Hematopoietic multipotent progenitor cell treated with erythropoietin and hydrocortisone succinate and interleukin-3 and kit ligand, for 17 days (in vitro differentiated cells): ENCODE data around the gene PHYHD1.
A peak's percentile ranks its signal among the peaks of the same experiment; 100 is the strongest.

Experiments used
- DNase-seq: peaks from one replicate; pipeline ENCODE4 v3.0.0-alpha.2; 2015; ENCODE audit warnings: low spot score

The PHYHD1 gene

DNA sequence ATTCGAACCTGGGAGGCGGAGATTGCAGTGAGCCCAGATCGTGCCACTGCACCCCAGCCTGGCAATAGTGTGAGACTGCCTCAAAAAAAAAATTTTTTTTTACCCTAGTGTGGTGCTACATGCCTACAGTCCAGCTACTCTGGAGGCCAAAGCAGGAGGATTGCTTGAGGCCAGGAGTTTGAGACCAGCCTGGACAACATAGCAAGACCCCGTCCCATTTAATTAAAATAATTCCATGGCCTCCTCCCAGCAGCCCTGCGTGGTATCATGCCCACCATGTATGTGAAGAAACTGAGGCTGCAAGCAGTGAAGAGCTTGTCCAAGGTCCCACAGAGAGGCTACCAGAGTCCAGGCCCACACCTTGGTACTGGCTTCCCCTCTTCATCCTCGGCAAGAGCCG lies 19.4 kb upstream of the PHYHD1 start:
- DNase-seq, result no peak

DNA sequence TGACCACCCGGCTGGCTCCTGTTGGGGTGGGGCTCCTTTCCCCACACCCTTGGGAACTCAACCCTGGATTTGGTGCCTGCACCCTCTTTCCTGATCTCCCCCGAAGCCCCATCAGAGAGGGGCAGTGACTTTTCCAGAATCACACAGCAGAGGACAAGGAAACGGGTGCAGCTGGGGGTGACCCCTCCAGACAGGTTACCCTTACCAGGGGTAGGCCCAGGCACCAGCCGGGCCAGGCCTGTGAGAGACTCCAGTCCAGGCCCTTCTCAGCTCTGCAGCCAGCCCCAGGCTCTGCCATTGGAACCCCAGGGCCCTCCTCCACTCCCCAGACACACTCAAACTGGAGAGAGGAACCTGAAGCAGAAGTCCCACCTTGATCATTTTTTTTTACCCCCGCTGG lies 19.0 kb upstream of the PHYHD1 start:
- no peak for DNase-seq

DNA sequence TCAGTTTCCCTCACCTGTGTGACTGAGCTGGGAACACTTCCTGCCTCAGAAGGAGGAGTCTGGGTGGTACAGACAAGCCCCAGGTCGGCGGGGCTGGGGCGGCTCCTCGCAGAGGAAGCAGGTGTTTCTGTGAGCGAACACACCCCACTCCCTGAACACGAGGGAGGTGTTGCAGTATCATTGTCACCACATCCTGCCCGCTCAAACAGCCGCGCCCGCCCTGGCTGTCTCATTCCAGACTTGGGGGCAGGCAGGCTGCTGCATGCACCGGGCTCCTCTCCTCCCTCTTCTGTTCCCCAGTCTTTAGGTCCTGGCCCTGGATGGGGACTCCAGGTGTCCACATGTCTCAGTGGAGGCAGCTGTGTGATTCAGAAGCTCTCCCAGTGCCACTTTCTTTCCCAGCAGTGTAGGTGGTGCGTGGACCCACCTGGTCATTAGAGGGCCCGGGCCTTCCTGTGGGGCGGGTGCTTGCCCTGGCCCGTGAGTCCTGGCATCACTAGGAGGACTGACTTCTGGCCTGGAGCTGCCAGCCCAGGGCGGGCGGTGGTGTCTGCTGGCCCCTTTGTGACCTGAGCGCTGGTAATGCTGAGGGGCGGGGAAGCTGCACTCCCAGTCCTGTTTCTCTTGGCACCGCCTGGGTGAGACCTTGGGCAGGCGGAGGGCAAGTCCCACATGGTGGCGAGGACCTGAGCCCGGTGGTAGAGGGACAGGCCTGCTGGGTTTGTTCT lies 18.3 kb upstream of the PHYHD1 start:
- DNase-seq, result no peak

DNA sequence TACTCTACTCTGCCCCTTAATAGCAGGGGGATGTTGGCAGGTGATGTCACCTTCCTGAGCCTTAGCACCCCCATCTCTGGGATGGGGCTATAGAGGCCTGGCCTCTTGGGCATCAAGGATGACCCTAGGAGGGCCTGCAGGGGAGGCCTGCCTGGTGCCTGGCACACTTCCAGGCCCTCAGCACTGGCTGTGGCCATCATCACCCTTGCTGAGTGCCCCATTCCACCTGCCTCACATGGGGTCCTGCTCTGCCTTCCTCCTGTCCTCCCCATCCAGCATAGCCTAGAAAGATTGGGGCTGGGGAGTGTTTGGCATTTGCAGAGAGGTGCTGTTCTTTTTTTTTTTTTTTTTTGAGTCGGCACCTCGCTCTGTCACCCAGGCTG lies 17.7 kb upstream of the PHYHD1 start:
- DNase-seq, result no peak

DNA sequence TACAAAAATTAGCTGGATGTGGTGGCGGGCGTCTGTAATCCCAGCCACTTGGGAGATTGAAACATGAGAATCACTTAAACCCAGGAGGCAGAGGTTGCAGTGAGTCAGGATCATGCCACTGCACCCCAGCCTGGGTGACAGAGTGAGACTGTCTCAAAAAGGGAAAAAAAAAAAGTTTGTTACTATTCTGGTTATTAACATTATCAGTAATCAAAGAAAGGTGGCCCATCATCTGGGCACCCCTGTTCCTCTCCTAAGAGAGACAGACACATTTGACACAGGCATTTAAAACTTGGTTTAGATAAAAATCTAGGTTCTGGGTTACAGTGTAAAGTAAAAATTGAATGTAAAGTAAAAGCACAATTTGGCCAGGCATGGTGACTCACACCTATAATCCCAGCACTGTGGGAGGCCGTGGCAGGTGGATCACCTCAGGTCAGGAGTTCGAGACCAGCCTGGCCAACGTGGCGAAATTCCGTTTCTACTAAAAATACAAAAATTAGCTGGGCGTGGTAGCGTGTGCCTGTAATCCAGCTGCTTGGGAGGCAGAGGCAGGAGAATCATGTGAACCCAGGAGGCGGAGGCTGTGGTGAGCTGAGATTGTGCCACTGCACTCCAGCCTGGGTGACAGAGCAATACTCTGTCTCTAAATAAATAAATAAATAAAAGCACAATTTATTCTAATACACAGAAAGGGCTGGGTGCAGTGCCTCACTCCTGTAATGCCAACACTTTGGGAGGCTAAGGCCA lies 16.7 kb upstream of the PHYHD1 start:
- no peak for DNase-seq

DNA sequence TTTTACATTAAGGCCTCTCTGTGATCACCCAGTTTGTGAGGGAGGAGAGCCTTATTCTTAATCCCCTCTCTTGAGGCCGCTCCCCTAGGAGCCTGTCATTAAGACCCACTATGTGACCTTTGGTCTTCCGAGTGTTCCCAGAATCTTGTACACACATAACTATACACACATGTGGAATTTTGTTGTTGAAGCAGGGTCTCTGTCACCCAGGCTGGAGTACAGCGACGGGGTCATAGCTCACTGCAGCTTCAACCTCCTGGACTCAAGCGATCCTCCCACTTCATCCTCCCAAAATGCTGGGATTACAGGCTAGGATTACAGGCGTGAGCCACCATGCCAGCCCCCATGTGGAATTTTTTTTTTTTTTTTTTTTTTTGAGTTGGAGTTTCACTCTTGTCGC lies 14.8 kb upstream of the PHYHD1 start:
- DNase-seq, result no peak

DNA sequence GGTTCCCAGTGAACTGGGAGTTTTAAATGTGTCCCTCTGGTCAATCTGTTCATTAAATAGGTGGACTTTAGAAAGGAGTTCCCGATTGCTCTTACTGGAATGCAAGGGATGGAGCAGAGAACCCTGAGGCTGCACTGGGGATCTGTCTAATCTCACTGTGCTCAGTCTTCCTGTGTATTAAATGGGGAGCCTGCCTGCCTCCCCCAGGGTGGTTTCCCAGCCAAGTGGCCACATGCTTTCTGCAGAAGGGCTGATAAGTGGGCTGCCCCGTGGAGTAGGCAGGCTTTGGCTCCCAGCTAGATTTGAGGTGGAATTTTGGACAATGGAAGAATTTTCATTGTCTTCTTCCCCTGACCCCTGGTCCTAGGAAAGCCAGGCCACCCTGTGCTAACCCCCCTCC lies 14.0 kb upstream of the PHYHD1 start:
- no peak for DNase-seq

DNA sequence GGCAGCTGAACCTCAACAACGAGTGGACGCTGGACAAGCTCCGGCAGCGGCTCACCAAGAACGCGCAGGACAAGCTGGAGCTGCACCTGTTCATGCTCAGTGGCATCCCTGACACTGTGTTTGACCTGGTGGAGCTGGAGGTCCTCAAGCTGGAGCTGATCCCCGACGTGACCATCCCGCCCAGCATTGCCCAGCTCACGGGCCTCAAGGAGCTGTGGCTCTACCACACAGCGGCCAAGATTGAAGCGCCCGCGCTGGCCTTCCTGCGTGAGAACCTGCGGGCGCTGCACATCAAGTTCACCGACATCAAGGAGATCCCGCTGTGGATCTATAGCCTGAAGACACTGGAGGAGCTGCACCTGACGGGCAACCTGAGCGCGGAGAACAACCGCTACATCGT lies 12.4 kb upstream of the PHYHD1 start:
- no peak for DNase-seq

DNA sequence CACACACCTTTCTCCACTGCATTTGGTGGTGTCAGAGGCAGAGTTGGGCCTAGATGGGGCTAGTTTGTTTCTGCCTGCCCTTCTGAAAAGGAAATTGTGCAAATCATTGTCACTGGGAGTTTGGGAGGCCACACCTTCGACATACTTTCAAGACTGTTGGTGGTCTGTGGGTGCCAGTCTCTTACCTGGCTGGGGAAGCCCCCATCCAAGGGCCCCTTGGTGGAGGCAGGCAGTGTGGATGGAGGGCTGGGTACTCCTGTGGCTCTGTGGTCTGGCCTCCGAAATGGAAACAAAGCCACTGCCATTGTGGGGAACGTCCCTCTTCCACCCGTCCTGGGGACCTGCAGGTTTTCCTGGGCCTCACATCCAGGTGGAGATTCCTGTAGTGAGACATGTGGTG lies 10.9 kb upstream of the PHYHD1 start:
- DNase-seq, result no peak

DNA sequence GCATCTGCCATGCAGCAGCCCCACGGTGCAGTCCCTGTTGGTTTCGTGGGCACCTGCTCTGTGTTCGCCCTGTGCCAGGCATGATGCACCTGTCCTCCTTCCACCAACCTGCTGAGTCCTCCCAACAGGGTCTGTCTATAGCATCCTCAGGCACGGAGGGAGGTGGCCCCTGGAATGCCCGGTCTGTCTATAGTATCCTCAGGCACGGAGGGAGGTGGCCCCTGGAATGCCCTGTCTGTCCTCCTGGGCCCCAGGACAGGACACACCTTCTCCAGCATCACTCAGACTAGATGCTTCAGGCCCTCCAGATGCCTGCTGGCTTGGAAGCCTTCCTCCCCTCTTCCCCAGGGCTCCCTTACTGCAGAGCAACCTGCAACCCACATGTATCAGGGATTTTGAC lies 9.9 kb upstream of the PHYHD1 start:
- no peak for DNase-seq

DNA sequence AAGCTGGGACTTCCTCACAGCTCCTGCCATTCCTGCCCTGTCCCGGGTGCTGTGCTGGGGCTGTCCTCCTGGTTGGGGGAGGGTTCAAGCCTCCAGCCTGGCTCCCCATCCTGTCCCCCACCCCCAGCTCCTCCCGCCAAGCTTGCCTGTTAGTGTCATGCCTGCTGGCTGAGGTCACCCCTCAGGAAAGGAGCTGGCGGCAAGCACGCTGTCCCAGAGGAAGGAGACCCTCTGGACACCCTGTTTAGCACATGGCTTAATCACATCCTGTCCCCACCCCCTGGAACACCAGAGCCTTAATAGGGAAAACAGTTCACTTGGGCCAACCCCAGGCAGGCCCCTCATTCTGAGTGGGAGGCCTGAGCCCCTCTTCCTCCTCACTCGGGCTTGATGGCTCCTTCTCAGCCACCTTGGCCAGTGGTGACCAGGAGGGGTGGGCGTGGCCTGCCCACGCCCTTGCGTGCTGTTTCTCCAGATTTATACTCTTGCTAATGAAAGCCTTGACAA lies 9.2 kb upstream of the PHYHD1 start:
- peak; percentile 23 for DNase-seq

DNA sequence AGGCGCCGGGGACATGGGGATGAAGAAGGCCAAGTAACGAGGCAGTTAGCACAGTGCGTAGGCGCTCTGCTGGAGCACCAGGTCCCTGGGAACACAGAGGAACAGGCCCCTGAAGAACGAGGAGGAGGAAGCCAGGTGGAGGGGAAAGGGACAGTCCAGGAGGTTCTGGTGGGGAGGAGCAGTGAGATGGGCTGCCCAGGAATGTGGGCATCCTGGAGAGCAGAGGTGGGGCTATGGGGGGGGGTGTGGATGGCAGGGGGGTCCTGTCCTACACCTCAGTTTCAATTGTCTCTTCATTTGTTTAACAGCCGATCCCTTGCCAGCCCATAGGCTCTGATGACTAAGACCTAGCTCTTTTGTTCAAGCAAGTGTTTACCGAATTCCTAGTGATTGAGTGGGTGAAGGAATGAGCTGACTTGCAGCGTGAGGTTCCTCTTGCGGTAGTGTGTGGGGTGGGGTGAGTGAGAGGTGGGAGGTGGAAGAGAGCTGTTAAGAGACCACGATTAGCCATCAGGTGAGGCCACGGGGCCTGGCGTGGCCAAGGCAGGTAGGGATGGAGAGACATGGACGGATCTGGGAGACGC lies 8.4 kb upstream of the PHYHD1 start:
- DNase-seq, result no peak

DNA sequence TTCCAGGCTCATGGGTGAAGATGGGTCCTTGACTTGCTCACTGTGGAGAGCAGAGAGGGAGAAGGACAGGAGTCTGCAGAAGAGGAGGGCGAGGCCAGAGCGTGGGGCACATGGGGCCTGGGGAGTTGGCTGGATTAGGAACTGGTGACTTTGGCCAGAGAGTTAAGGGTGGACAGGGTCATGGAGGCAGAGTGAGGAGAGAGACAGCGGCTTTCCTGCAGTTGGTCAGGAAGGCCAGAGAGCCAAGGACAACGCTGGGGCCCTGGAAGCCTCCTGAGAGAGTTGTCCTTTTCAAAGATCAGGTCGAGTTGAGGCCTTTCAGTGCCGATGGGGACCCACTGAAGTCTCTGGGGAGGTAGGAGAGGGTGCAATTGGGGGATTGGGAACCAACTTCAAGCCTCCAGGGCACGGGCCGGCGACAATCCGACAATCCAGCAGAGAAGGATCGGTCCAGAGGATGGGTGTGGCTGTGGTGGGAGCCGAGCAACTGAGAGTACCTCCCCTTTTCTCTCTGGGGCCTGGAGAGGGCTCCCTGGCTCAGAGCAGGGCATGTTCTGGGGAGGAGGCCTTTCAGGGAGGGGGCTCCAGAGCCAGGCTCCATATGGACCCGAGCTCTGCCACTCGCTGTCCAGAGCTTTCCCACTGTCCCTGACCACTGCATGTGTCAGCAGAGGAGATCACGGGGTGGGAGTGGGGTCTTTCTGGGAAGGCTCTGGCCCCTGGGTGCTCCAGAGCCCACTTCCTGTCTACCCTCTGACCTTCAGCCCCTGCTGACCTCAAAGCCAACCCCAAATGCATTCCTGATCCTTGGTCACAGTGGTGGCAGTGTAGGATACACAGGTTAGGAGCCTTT lies 7.5 kb upstream of the PHYHD1 start:
- DNase-seq, result no peak

DNA sequence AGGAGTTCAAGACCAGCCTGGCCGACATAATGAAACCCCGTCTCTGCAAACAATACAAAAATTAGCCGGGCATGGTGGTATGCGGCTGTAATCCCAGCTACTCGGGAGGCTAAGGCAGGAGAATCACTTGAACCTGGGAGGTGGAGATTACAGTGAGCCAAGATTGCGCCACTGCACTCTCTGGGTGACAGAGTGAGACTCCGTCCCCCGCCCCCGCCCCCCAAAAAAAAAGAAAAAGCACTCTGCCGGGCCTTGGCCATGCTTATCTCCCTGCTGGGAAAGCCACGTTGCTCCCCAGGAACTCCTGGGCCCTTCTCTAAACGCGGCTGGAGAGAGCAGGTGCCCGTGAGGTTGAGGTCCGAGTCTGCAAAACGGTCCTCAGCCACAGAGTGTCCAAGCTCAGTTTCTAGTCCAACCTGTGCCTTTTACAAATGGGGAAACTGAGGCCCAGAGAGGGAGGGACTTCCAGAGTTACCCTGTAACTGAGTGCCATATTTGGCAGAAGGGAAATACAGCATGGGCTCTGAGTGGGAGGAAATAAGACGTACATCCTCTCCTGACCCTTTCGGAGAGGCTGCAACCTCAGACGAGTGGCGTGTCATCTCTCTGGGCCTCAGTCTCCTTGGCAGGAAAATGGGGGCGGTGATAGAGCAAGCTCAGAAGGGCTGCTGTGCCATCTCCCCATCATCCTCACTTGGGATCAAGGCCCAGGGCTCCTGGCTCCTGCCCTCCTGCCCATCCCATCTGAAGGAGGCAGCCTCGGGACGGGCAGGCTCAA lies 6.6 kb upstream of the PHYHD1 start:
- DNase-seq, result no peak

DNA sequence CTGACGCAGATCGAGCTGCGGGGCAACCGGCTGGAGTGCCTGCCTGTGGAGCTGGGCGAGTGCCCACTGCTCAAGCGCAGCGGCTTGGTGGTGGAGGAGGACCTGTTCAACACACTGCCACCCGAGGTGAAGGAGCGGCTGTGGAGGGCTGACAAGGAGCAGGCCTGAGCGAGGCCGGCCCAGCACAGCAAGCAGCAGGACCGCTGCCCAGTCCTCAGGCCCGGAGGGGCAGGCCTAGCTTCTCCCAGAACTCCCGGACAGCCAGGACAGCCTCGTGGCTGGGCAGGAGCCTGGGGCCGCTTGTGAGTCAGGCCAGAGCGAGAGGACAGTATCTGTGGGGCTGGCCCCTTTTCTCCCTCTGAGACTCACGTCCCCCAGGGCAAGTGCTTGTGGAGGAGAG lies 4.6 kb upstream of the PHYHD1 start:
- no peak for DNase-seq

DNA sequence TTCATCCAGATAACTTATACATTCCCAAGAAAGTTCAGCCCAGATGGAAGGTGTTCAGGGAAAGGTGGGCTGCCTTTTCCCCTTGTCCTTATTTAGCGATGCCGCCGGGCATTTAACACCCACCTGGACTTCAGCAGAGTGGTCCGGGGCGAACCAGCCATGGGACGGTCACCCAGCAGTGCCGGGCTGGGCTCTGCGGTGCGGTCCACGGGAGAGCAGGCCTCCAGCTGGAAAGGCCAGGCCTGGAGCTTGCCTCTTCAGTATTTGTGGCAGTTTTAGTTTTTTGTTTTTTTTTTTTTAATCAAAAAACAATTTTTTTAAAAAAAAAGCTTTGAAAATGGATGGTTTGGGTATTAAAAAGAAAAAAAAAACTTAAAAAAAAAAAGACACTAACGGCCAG lies 4.0 kb upstream of the PHYHD1 start:
- no peak for DNase-seq

DNA sequence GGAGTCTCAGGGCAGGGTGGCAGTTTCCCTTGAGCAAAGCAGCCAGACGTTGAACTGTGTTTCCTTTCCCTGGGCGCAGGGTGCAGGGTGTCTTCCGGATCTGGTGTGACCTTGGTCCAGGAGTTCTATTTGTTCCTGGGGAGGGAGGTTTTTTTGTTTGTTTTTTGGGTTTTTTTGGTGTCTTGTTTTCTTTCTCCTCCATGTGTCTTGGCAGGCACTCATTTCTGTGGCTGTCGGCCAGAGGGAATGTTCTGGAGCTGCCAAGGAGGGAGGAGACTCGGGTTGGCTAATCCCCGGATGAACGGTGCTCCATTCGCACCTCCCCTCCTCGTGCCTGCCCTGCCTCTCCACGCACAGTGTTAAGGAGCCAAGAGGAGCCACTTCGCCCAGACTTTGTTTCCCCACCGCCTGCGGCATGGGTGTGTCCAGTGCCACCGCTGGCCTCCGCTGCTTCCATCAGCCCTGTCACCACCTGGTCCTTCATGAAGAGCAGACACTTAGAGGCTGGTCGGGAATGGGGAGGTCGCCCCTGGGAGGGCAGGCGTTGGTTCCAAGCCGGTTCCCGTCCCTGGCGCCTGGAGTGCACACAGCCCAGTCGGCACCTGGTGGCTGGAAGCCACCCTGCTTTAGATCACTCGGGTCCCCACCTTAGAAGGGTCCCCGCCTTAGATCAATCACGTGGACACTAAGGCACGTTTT lies 3.5 kb upstream of the PHYHD1 start:
- no peak for DNase-seq

DNA sequence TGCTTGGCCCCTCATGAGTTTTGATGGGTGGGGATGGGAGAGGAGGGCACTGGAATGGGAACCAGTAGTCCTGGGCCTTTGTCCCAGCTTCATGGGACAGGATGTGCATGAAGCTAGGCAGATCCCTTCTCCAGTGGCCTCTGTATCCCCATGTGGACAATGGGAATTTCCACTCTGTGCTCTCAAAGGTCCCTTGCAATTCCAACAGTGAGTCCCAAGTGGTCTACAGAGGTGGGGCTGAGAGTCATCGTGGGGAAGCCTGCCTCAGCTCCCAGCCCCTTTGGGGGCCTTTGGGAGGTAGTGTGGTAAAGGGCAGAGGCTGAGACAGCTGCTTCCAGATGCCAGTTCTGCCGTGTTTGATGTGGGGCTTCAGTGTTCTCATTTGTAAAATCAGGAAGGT lies 1.9 kb upstream of the PHYHD1 start:
- no peak for DNase-seq

DNA sequence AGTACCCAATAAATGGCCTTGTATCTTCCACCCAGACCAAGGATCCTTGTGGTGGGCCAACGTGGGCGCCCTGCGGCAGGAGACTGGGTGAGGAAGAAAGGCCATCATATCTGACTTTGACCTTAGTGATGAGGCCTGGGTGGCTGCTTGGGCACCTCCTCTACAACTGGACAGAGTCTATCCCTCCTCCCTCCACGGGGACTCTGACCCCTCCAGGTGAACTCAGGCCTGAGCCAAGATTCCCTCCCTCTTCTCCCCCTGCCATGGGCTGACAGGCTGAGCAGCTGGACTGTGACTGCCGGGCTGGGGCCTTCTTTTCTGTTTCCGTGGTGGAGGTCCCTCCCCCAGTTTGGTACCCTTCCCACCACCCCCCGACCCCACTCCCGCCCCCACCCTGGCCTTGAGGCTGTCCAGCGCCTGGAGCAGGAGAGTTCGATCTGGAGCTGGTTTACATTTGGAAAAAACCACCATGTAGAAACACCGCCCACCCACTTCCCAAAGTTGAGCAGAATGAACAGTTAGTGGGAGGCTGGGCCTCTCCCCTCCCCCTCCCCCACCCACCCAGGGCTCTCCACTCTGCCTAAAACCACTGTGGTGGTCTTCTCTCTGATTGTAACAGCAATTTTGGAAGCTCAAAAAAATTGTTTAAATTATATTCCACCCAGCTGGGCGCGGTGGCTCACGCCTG lies 1.2 kb upstream of the PHYHD1 start:
- no peak for DNase-seq
